ENCODE results near the gene RAB3D.

RAB3D gene, protein sequence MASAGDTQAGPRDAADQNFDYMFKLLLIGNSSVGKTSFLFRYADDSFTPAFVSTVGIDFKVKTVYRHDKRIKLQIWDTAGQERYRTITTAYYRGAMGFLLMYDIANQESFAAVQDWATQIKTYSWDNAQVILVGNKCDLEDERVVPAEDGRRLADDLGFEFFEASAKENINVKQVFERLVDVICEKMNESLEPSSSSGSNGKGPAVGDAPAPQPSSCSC

GRCh38 chr19:11339254-11340098, at the start of gene RAB3D:
Gene RAB3D (minus strand): TSS chr19:11339657. CDS start chr19:11337399, 2,258 bp downstream.
- peak within 1 kb of the TSS; percentile 77 for H3K27ac ChIP-seq

GRCh38 chr19:11387162-11388034, 47.9 kb upstream of the RAB3D start:
- no peak for TF ChIP-seq CTCF (IDR thresholded peaks at IDR 0.05)
- Histone ChIP-seq H3K4me3 (ENCODE audit: low read depth in 1 of 2, low read length in 1 of 2) (peak overlapping the region in 1 of 2 experiments; percentile 28), H3K27ac (peak overlapping the region; percentile 87)

More at GRCh38 chr19:11339254-11340098, at the start of gene RAB3D:
- Histone ChIP-seq H3K9me3 (no peaks in the 10 kb centered on the region), H3K4me3 (ENCODE audit: low read depth in 1 of 2, low read length in 1 of 2) (peak within 1 kb of the TSS; percentile 89 to 100), H3K27me3 (no peaks in the 10 kb centered on the region), H3K36me3 (peaks cover 29% of the 10 kb centered on the region), H3K4me1 (ENCODE audit: control insufficient read depth in 1 of 2, insufficient read depth in 1 of 2, low read depth in 1 of 2, low read length in 1 of 2) (peaks cover 65 to 66% of the 10 kb centered on the region in 2 experiments)
- TF ChIP-seq CTCF (IDR thresholded peaks at IDR 0.05), result peak; percentile 40

GRCh38 chr19:11384778-11385129, 45.3 kb upstream of the RAB3D start:
- no peak overlapping the region for H3K4me3 ChIP-seq (ENCODE audit: low read depth in 1 of 2, low read length in 1 of 2)
- no peaks in the 10 kb centered on the region for H3K36me3 ChIP-seq
- peak overlapping the region; percentile 95 for H3K27ac ChIP-seq
- no peak for TF ChIP-seq CTCF (IDR thresholded peaks at IDR 0.05)
- H3K4me1 ChIP-seq (ENCODE audit: control insufficient read depth in 1 of 2, insufficient read depth in 1 of 2, low read depth in 1 of 2, low read length in 1 of 2), result peaks cover 62 to 70% of the 10 kb centered on the region in 2 experiments
- peaks cover 11% of the 10 kb centered on the region for H3K27me3 ChIP-seq
- no peaks in the 10 kb centered on the region for H3K9me3 ChIP-seq

More at GRCh38 chr19:11387162-11388034, 47.9 kb upstream of the RAB3D start:
- peaks cover 11% of the 10 kb centered on the region for H3K27me3 ChIP-seq
- H3K9me3 ChIP-seq, result no peaks in the 10 kb centered on the region
- H3K36me3 ChIP-seq, result no peaks in the 10 kb centered on the region
- peaks cover 39 to 45% of the 10 kb centered on the region in 2 experiments for H3K4me1 ChIP-seq (ENCODE audit: control insufficient read depth in 1 of 2, insufficient read depth in 1 of 2, low read depth in 1 of 2, low read length in 1 of 2)

DNA sequence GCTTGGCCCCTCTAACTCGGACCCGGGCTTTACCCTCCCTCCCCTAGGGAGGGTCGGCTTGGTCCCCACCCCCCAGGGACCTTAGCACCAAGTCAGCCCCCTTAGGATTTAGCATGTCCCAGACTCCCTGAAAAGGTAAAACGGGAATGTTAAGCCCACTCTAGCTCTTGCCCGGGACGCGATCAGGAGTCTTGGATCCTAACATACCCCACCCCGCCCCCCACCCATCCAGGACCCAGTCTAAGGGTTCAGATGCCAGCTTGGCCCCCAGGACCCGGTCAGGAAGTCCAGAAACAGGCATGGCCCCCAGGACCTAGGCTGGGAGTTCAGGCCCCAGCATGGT, 44.2 kb upstream of the RAB3D start:
- H3K9me3 ChIP-seq, result no peaks in the 10 kb centered on the region
- no peak for TF ChIP-seq CTCF (IDR thresholded peaks at IDR 0.05)
- H3K36me3 ChIP-seq, result peaks cover 2% of the 10 kb centered on the region
- peaks cover 11% of the 10 kb centered on the region for H3K27me3 ChIP-seq
- H3K4me1 ChIP-seq (ENCODE audit: control insufficient read depth in 1 of 2, insufficient read depth in 1 of 2, low read depth in 1 of 2, low read length in 1 of 2), result peaks cover 72 to 74% of the 10 kb centered on the region in 2 experiments
- peak overlapping the region; percentile 95 for H3K27ac ChIP-seq
- H3K4me3 ChIP-seq (ENCODE audit: low read depth in 1 of 2, low read length in 1 of 2), result peak overlapping the region; percentile 90 to 96
